HG03460 (cell line): Measurements from ENCODE around the gene AMZ1.
A peak's percentile ranks its signal among the peaks of the same experiment; 100 is the strongest.
"Not testable (repeated sequence)": the region's sequence is repeated elsewhere in the genome, so short reads cannot be mapped to it uniquely, and the experiment has no call there.

ENCODE experiments used
- ATAC-seq: cut with Tn5 transposase; IDR thresholded peaks from one replicate; pipeline ENCODE4 v1.9.1; 2021; ENCODE audit not compliant: unreplicated experiment

Gene AMZ1

DNA sequence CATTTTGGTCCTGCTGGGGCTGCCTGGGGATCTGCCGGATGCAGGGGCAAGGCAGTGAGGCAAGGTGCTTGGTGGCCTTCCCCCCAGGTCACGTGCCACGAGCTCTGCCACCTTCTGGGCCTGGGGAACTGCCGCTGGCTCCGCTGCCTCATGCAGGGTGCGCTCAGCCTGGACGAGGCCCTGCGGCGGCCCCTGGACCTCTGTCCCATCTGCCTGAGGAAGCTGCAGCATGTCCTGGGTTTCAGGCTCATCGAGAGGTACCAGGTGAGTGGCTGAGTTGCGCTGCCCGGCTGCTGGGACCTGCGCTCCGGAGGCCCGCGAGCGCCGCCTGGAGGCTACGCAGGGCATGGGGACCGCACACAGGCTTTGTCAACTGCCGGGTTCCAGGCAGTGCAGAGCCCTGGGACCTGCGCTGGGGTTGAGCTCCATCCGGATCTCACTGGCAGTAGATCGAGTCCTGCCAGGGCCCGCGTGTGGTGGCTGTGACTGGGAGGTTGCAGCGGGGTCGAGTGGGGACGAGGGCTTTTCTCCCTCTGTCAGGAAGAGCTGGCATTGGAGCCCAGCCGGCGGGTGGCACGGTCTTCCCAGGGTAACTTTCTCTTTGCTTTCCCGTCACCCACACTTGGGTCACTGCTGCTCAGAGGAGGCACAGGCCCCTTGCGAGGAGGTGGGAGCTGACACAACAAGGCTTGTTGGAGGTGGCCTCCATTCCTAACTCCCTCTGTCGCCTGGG is 21.7 kb downstream of the AMZ1 start:
- peak; percentile 72 for ATAC-seq

DNA sequence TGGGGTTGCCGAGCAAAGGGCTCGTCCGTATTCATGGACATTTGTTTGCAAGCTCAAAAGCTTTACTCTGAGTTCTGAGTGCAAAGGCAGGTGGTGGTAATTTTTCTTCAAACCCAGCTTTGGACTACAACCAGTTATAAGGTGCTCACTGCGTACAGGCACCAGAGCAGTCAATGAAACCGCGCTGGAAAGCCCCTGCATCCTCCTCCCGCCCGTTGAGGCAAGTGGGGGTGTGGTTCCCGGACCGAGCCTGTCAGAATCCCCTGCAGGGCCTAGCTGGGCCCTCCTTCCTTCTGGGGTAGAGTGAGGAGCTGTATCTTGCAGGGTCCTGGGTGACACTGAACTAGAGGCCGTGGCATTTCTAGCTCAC is 22.3 kb downstream of the AMZ1 start:
- peak; percentile 54 for ATAC-seq

DNA sequence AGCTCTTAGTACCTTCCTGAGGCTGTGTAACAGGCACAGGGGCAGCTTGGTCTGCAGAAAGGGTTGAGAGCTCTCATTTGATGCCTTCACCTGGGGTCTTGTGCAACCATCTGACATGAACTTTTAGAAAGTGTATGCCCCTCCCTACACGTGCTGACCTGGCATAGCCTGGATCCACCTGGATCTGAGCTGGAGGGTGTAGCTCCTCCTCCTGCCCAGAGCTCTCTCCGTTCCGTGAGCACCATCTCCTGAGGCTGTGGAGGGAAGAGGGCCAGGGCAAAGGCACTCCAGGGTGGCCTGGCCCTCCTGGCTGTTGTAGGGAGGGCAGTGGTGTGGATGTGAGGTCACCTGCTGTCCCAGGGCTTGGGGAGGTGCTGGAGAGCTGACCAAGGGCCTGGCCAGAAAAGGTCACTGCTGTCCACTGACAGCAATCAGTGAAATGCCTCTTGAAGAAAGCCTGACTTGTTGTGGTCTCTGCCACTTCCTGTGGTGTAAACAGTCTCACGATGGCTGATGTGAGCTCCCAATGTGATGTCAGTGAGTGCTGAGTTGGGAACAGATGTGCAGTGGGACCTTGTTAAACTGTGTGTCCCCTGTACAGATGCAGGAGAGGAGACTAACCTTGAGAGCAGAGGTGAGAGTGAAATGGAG is 23.0 kb downstream of the AMZ1 start:
- ATAC-seq, result peak; percentile 32

- no peak for ATAC-seq
Observed at GRCh38 chr7:2711895-2712675, 24.1 kb downstream of the AMZ1 start.

DNA sequence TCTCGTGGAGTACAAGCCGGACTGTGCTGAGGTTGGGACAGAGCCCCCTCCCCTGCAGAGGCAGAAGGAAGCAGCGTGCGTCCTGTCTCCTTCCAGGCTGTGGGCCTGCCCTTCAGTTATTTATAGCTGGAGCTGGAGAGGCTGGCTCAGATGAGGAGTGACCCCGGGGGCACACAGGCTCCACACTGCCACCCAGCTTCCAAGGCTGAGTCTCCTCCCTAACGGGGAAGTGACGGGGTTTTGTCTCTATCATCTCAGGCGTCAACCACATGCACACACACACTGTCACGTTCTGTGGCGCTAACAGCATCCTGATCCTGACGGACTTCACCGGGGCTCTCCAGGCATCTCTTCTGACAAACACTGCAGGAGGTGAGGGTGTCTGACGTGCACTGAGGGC is 25.4 kb downstream of the AMZ1 start:
- no peak for ATAC-seq

- ATAC-seq, result no peak
Observed at GRCh38 chr7:2713978-2714377, 26.0 kb downstream of the AMZ1 start.

DNA sequence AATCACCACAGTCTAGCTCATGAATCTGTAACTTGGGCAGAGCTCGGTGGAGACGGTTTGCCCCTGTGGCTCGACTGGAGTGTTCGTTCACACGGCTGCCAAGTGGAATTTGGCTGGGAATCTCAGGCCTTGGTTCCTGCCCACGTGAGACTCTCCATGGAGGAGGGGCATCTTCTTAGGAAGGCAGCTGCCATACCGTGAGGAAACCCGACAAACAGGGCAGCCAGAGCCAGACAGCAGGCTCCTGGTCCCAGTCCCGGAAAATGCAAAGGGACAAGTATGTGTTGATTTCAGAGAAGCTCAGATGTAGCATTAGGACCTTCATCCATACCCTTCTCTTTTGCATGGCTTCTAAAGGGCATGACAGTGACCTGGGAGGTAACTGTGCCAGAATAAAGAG is 26.6 kb downstream of the AMZ1 start:
- ATAC-seq, result no peak

- no peak for ATAC-seq
Observed at GRCh38 chr7:2715341-2716231, 27.6 kb downstream of the AMZ1 start.

GRCh38 chr7:2716488-2716887 is 28.5 kb downstream of the AMZ1 start:
- ATAC-seq, result no peak

DNA sequence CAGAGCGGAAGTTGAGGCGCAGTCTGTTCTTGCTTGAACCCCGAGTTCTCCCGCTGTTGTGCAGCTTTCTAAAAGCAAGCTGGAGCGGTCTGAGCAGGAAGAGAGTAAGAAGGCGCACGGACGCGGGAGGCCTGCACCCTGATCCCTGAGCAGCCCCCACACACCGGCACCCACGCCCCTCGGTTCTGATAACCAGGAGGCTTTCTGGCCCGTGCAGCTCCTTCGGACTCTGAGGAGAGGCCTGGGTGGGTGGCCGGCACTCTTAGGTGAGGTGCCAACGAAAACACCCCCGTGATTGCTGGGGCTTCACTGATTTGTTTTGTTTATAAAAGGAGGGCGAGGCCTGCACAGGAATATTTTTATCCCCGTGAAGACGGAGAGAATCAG is 28.9 kb downstream of the AMZ1 start:
- no peak for ATAC-seq

- ATAC-seq, result no peak
Observed at GRCh38 chr7:2717293-2718261, 29.6 kb downstream of the AMZ1 start.

GRCh38 chr7:2718296-2718965 is 30.4 kb downstream of the AMZ1 start:
- no peak for ATAC-seq

GRCh38 chr7:2719007-2719406 is 31.0 kb downstream of the AMZ1 start:
- no peak for ATAC-seq

DNA sequence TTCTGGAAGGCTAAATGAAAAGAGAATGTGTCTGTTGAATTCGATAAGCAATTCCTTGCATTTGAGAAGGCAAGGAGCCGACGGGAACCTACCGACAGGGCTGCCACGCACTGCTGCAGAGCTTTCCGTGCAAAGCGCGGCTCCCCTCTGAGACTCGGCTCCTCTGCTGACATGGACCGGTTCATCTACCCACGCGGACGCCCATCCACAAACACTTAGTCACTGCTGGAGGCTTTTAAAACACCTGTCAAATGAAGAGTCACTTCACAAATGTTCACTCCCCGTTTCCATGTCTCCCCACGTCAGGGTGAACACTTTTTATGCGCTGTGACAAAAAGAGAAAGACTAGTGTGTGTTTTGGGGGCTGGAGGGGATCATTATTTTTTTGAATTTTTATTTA is 32.0 kb downstream of the AMZ1 start:
- no peak for ATAC-seq

GRCh38 chr7:2721842-2722241 is 33.8 kb downstream of the AMZ1 start:
- no peak for ATAC-seq

GRCh38 chr7:2722591-2722990 is 34.6 kb downstream of the AMZ1 start:
- ATAC-seq, result no peak

- no peak for ATAC-seq
Observed at GRCh38 chr7:2723138-2723850, 35.3 kb downstream of the AMZ1 start.

DNA sequence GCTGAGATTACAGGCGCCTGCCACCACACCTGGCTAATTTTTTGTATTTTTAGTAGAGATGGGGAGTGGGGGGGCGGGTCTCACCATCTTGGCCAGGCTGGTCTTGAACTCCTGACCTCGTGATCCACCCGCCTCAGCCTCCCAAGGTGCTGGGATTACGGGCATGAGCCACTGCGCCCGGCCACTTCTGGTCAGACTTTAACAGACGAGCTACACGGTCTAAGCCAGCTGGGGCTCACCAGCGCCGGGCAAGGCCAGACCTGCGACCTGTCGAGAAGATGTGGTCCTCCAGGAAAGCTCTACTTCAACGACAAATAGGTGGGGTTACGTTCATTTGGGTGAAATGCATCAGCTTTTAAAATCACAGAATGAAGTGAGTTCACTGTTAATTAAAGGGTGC is 36.0 kb downstream of the AMZ1 start:
- not testable (repeated sequence) for ATAC-seq
